Neutrophil (primary cell): ENCODE results near the gene SNTG2.

Experiments used
- H3K27ac ChIP-seq: fragments of 200-600 bp; sonication (generic); 2 replicates; pipeline ENCODE4 v1.5.1; 2016; ENCODE audit warnings: mild to moderate bottlenecking, moderate library complexity
- H3K27me3 ChIP-seq: fragments of 200-600 bp; sonication (generic); 2 replicates; pipeline ENCODE4 v1.6.0; 2016; ENCODE audit warnings: mild to moderate bottlenecking
- H3K36me3 ChIP-seq: fragments of 200-600 bp; sonication (generic); 2 replicates; pipeline ENCODE4 v1.5.1; 2017
- H3K4me1 ChIP-seq, 2 experiments: fragments of 200-600 bp in 1 of 2; sonication (generic) in 1 of 2; 1 replicate in 1 of 2; 2 replicates in 1 of 2; pipeline versions ENCODE4 v1.5.1 to v1.6.1; 2013 to 2016; ENCODE audit warnings: low read depth in 1 of 2, low read length in 1 of 2, mild to moderate bottlenecking in 1 of 2, moderate library complexity in 1 of 2; ENCODE audit not compliant: control insufficient read depth in 1 of 2, insufficient read depth in 1 of 2
- H3K4me3 ChIP-seq, 2 experiments: fragments of 200-600 bp in 1 of 2; sonication (generic) in 1 of 2; 1 replicate in 1 of 2; 2 replicates in 1 of 2; pipeline ENCODE4 v1.5.1; 2013 to 2016; ENCODE audit warnings: low read depth in 1 of 2, low read length in 1 of 2, mild to moderate bottlenecking in 1 of 2, moderate library complexity in 1 of 2
- H3K9me3 ChIP-seq: fragments of 200-600 bp; sonication (generic); 2 replicates; pipeline ENCODE4 v1.5.1; 2016
- TF ChIP-seq, protein P1 (sequence below): fragments of 200-600 bp; sonication (generic); IDR thresholded peaks from 2 replicates; pipeline ENCODE4 v1.5.1; 2016; ENCODE audit warnings: antibody characterized with exemption

SNTG2 gene

DNA sequence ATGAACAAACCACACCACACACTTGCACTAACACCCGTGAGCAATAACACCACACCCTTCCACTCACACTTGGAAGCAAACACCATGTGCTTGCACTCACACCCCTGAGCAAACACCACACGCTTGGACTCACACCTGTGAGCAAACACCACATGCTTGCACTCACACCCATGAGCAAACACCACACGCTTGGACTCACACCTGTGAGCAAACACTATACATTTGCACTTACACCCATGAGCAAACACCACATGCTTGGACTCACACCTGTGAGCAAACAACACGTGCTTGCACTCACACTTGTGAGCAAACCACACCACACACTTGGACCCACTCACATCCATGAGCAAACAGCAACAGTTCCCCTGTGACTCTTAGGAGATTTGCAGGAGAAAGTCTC, 24.4 kb downstream of the SNTG2 start:
- Histone ChIP-seq H3K9me3 (no peaks in the 10 kb centered on the region), H3K36me3 (no peaks in the 10 kb centered on the region), H3K4me3 (no peak overlapping the region), H3K4me1 (no peaks in the 10 kb centered on the region), H3K27me3 (no peaks in the 10 kb centered on the region), H3K27ac (no peak overlapping the region)
- TF ChIP-seq, protein P1, sequence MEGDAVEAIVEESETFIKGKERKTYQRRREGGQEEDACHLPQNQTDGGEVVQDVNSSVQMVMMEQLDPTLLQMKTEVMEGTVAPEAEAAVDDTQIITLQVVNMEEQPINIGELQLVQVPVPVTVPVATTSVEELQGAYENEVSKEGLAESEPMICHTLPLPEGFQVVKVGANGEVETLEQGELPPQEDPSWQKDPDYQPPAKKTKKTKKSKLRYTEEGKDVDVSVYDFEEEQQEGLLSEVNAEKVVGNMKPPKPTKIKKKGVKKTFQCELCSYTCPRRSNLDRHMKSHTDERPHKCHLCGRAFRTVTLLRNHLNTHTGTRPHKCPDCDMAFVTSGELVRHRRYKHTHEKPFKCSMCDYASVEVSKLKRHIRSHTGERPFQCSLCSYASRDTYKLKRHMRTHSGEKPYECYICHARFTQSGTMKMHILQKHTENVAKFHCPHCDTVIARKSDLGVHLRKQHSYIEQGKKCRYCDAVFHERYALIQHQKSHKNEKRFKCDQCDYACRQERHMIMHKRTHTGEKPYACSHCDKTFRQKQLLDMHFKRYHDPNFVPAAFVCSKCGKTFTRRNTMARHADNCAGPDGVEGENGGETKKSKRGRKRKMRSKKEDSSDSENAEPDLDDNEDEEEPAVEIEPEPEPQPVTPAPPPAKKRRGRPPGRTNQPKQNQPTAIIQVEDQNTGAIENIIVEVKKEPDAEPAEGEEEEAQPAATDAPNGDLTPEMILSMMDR, result no peak

DNA sequence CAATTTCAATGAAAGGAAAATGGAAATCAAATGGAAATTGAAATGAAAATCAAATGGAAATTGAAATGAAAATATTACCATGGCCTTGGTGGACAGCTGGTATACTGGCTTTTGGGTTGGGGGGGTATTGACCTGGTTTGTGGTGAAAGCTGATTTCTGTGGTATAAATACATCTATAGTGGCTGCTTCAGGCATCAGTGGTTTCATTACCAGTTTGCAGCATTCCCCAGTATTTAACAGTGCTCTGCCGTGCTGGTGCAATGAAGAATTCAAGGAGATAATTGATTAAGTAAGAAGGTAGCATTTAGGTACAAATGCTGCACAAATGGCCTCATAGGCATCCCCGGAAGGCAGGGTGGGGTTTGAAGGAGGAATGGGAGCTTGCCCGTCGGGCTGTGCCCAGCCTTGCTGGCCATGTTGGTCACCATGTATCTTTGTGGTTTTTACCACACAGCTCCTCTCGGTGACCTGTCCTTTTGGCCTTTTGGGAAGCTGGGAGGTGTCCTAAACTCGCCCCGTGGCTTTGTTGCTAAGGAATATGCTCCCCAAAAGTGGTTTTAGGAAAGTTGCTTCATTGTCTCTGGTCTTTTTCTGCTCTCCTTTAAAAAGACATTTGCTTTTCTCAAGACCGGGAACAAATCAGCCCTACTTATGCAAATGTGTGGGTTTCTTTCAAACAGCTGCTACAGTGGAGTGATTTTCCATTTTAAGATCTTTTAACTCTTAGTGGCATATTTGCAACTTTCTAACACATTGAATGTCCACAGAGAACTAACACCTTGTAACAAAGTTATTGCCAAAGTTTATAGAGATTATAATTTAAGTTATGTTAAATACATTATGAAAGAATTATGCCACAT, 28.6 kb downstream of the SNTG2 start:
- Histone ChIP-seq H3K4me3 (no peak overlapping the region), H3K27me3 (no peaks in the 10 kb centered on the region), H3K27ac (no peak overlapping the region), H3K4me1 (no peaks in the 10 kb centered on the region), H3K9me3 (no peaks in the 10 kb centered on the region), H3K36me3 (no peaks in the 10 kb centered on the region)
- TF ChIP-seq, protein P1, result no peak

DNA sequence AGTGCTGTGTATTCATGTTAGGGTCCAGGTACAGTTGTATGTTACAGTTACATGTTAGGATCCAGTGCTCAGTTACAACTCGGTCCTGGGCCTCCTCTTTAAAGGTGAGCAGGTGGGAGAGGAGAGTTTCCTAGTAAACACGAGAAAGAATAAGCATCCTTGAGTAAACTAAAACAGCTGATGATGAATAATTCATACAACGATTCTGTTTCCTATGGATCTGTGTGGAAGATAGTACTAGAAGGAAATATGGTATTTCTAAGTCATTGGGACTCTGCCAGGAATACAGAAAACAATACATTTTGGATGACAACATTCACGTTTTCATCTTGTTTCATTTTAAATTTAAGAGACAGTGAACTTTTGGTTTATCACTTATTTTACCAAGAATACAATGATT, 29.5 kb downstream of the SNTG2 start:
- TF ChIP-seq, protein P1, result no peak
- no peak overlapping the region for H3K27ac ChIP-seq
- H3K27me3 ChIP-seq, result no peaks in the 10 kb centered on the region
- H3K4me1 ChIP-seq, result no peaks in the 10 kb centered on the region
- H3K4me3 ChIP-seq, result no peak overlapping the region
- H3K36me3 ChIP-seq, result no peaks in the 10 kb centered on the region
- no peaks in the 10 kb centered on the region for H3K9me3 ChIP-seq

DNA sequence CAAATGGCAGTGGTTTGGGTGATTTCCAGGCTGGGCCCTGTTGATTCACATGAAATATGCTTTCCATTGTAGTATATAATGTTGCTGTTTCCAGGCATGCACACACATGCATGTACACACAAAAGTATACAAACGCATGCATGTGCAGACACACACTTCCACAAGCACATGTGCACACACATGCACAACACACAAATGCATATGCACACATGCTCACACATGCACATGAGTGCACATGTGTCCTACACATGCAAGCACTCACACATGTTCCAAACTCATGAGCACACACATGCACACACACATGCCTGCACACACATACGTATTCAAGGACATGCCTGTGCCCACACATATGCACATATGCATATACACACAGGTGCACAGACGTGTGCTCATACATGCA, 30.6 kb downstream of the SNTG2 start:
- Histone ChIP-seq H3K27ac (no peak overlapping the region), H3K27me3 (no peaks in the 10 kb centered on the region), H3K4me1 (no peaks in the 10 kb centered on the region), H3K9me3 (no peaks in the 10 kb centered on the region), H3K36me3 (no peaks in the 10 kb centered on the region), H3K4me3 (no peak overlapping the region)
- TF ChIP-seq, protein P1, result no peak

DNA sequence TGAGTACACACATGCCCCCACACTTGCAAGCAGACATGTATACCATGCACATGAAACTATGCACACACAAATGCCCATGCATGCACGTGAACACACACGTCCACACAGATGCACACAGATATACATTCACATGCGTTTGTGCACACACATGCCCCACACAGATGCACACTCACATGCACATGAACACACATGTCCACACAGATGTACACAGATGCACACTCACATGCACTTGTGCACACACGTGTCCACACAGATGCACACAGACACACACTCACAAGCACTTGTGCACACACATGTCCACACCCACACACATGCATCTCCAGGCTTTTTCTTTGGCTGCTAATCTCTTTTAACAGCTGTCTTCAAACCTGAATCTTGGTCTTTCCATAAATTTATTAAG, 31.1 kb downstream of the SNTG2 start:
- TF ChIP-seq, protein P1, result no peak
- Histone ChIP-seq H3K4me3 (no peak overlapping the region), H3K4me1 (no peaks in the 10 kb centered on the region), H3K9me3 (no peaks in the 10 kb centered on the region), H3K27me3 (no peaks in the 10 kb centered on the region), H3K36me3 (no peaks in the 10 kb centered on the region), H3K27ac (no peak overlapping the region)
